Measurements from ENCODE around the gene SMPD4. TPM values are rescaled to one million over a fixed set of nuclear protein-coding genes. Genes with fewer than 3 reads are reported as not detected.
"Not testable (repeated sequence)": the region's sequence is repeated elsewhere in the genome, so short reads cannot be mapped to it uniquely, and the experiment has no call there.

SMPD4 gene
- total and polyA plus RNA-seq, 9 of the 15 experiments (the other 6 are each of a cell fraction or from before 2014, with no cell fraction given) = 7.5 to 123 (median 35.7) TPM

GRCh38 chr2:130140516-130140915 lies 40.9 kb downstream of the SMPD4 start:
- FAIRE-seq; ATAC-seq; H3K27ac ChIP-seq (ENCODE audit: extremely low read depth, low read depth, low read length); POLR2A ChIA-PET; in situ Hi-C loops (cut with MboI); DNase-seq (ENCODE audit: extremely low read depth in 1 of 4, low spot score in 3 of 4); H3K9me1 ChIP-seq (ENCODE audit: control insufficient read depth, insufficient read depth, low read length); H4K20me1 ChIP-seq (replicated peaks; ENCODE audit: control insufficient read depth, insufficient read depth, low read length); H3K36me3 ChIP-seq (ENCODE audit: control insufficient read depth, insufficient read depth, low read length); H2AFZ ChIP-seq (ENCODE audit: low read depth, low read length); BruUV-seq (replicated peaks); intact Hi-C loops (cut with micrococcal nuclease); H3K79me2 ChIP-seq (ENCODE audit: control insufficient read depth, insufficient read depth, low read length); H3K4me3 ChIP-seq; CTCF ChIA-PET (ENCODE audit: low intra/inter-chr PET ratio); H3K4me2 ChIP-seq (ENCODE audit: insufficient read depth, low read length); H3K9me3 ChIP-seq (replicated peaks; ENCODE audit: control insufficient read depth, insufficient read depth, low read depth, low read length); H3K9ac ChIP-seq (ENCODE audit: insufficient read depth in 1 of 2, low read depth in 2 of 2, low read length in 2 of 2); H3K27me3 ChIP-seq (ENCODE audit: control insufficient read depth in 2 of 2, insufficient read depth in 2 of 2, low read length in 2 of 2): not testable (repeated sequence)
- peaks cover 0 to 21% of the 10 kb centered on the region in 2 experiments; a peak in 2 of 5 replicates for H3K4me1 ChIP-seq (replicated peaks in 1 of 2; ENCODE audit: control insufficient read depth in 2 of 2, insufficient read depth in 2 of 2, low read length in 2 of 2)
- 56% methylated on average over 4 of the region's 7 CpGs for WGBS (ENCODE audit: insufficient coverage, low coverage, missing lambda C conversion rate)

GRCh38 chr2:130139331-130140280 lies 41.8 kb downstream of the SMPD4 start:
- H3K36me3 ChIP-seq (ENCODE audit: control insufficient read depth, insufficient read depth, low read length); H3K27me3 ChIP-seq (ENCODE audit: control insufficient read depth in 2 of 2, insufficient read depth in 2 of 2, low read length in 2 of 2); ATAC-seq; CTCF ChIA-PET (ENCODE audit: low intra/inter-chr PET ratio); H2AFZ ChIP-seq (ENCODE audit: low read depth, low read length); POLR2A ChIA-PET; H3K9ac ChIP-seq (ENCODE audit: insufficient read depth in 1 of 2, low read depth in 2 of 2, low read length in 2 of 2); intact Hi-C loops (cut with micrococcal nuclease); H3K4me3 ChIP-seq; H3K27ac ChIP-seq (ENCODE audit: extremely low read depth, low read depth, low read length); FAIRE-seq; H4K20me1 ChIP-seq (replicated peaks; ENCODE audit: control insufficient read depth, insufficient read depth, low read length); DNase-seq (ENCODE audit: extremely low read depth in 1 of 4, low spot score in 3 of 4); H3K9me3 ChIP-seq (replicated peaks; ENCODE audit: control insufficient read depth, insufficient read depth, low read depth, low read length); BruUV-seq (replicated peaks); H3K9me1 ChIP-seq (ENCODE audit: control insufficient read depth, insufficient read depth, low read length); H3K4me2 ChIP-seq (ENCODE audit: insufficient read depth, low read length); H3K79me2 ChIP-seq (ENCODE audit: control insufficient read depth, insufficient read depth, low read length): not testable (repeated sequence)
- in situ Hi-C loops (cut with MboI) = loop anchor here (10.0 kb wide), 1 partner anchor 1075 kb away; no protein-coding TSS in a partner anchor
- WGBS (ENCODE audit: insufficient coverage, low coverage, missing lambda C conversion rate) = 46% methylated on average over 22 of the region's 30 CpGs
- H3K4me1 ChIP-seq (replicated peaks in 1 of 2; ENCODE audit: control insufficient read depth in 2 of 2, insufficient read depth in 2 of 2, low read length in 2 of 2) = peaks cover 0 to 15% of the 10 kb centered on the region in 2 experiments; a peak in 2 of 5 replicates
- TF ChIP-seq NFIC (IDR thresholded peaks at IDR 0.05) (0 out of 2 replicates have a peak, but pooled peaks have one; percentile 11), POLR2G (IDR thresholded peaks at IDR 0.05; ENCODE audit: low read depth, low read length) (peak; percentile 50)
